ENCODE data around the gene GBA3.

- TF ChIP-seq POLR2AphosphoS5 (IDR thresholded peaks at IDR 0.05) (no peak), POLR2A (IDR thresholded peaks at IDR 0.05) (no peak)
- TF ChIP-seq, protein P1, sequence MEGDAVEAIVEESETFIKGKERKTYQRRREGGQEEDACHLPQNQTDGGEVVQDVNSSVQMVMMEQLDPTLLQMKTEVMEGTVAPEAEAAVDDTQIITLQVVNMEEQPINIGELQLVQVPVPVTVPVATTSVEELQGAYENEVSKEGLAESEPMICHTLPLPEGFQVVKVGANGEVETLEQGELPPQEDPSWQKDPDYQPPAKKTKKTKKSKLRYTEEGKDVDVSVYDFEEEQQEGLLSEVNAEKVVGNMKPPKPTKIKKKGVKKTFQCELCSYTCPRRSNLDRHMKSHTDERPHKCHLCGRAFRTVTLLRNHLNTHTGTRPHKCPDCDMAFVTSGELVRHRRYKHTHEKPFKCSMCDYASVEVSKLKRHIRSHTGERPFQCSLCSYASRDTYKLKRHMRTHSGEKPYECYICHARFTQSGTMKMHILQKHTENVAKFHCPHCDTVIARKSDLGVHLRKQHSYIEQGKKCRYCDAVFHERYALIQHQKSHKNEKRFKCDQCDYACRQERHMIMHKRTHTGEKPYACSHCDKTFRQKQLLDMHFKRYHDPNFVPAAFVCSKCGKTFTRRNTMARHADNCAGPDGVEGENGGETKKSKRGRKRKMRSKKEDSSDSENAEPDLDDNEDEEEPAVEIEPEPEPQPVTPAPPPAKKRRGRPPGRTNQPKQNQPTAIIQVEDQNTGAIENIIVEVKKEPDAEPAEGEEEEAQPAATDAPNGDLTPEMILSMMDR (IDR thresholded peaks at IDR 0.05), result no peak
Observed at GRCh38 chr4:22648996-22649395, 43.7 kb upstream of the GBA3 start.
